ENCODE results near the gene TFF1.

GRCh38 chr21:42414928-42415769 is 48.8 kb upstream of the TFF1 start:
- TF ChIP-seq CTCF (IDR thresholded peaks at IDR 0.05; ENCODE audit: low read depth, low read length): no peak
- no peak for TF ChIP-seq EZH2phosphoT487 (IDR thresholded peaks at IDR 0.05; ENCODE audit: low read depth)

Data from OCI-LY3 (cell line).